Activated naive CD4-positive, alpha-beta T cell (primary cell): ENCODE results near the gene SLC25A30.
"Not testable (repeated sequence)": the region's sequence is repeated elsewhere in the genome, so short reads cannot be mapped to it uniquely, and the experiment has no call there.

ENCODE experiments used
- DNase-seq, 4 experiments: peaks; one replicate each; lab custom pipeline; 2025; lab: John Stamatoyannopoulos, UW

Gene SLC25A30

DNA sequence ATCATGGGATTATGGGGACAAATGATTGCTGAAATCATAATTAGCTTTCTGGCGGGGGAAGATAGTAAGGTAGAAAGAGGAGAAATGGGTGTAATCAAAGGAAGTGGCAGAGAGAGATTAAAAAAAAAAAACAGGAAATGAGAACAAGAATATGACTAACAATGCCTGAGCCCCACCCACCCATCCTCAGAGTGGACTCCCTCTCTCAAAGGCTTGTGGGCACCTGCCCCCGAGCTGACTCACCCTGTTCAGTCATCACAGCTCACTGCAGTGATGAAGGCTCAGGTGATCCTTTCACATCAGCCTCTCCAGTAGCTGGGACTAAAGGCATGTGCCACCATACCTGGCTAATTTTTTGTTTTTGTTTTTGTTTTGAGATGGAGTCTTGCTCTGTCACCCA, 50.8 kb downstream of the SLC25A30 start:
- DNase-seq: peak; percentile 34 to 79 (median 62)

DNA sequence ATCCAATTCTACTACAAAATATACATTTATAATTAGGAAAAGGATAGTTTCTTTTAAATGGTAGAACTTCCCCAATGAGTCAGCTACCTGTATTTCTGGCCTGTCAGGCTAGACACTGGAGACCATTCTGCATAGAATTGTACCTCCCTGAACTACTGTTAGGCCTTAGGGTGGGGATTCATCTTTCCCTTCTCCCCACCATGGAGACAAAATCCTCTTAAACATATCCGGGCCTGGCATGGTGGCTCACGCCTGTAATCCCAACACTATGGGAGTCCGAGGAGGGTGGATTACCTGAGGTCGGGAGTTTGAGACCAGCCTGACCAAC, 52.7 kb downstream of the SLC25A30 start:
- DNase-seq: no peak

DNA sequence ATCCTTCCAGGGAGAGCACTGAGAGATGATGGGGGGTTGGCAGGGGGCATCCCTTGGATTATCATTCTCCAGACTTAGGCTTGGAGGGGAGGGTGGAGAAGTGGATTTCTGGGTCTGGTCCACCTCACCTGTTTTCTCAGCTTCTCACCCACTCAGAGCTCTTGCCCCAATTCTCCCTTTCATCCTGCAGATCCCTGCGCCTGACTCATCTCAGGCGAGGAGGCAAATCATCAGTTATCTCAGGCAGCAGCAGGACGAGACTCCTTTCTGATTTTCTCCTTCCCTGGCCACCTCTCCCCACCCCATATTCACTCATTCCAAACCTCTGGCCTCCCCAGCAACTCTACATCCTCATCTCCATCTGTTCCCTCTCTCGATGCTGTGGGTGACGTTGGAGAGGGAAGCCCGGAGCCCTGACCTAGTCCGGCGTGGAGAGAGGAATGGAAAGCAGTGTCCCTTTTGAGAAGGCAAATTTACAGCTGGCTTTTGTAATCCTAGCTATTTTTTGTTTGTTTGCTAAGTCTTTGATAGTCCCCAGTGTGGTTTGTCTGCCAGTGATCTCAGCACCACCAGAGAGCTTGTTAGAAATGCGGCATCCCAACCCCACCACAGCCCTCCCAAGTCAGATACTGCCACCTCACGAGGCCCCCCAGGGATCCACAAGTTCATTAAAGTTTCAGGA, 53.2 kb downstream of the SLC25A30 start:
- no peak for DNase-seq

GRCh38 chr13:45362939-45363338, 55.2 kb downstream of the SLC25A30 start:
- no peak for DNase-seq

GRCh38 chr13:45361596-45362206, 56.5 kb downstream of the SLC25A30 start:
- no peak for DNase-seq

GRCh38 chr13:45356966-45357672, 61.1 kb downstream of the SLC25A30 start:
- DNase-seq: no peak

- no peak for DNase-seq
Observed at GRCh38 chr13:45353895-45354294, 64.3 kb downstream of the SLC25A30 start.

- no peak for DNase-seq
Observed at GRCh38 chr13:45352031-45352430, 66.1 kb downstream of the SLC25A30 start.

- no peak for DNase-seq
Observed at GRCh38 chr13:45350152-45350551, 68.0 kb downstream of the SLC25A30 start.

DNA sequence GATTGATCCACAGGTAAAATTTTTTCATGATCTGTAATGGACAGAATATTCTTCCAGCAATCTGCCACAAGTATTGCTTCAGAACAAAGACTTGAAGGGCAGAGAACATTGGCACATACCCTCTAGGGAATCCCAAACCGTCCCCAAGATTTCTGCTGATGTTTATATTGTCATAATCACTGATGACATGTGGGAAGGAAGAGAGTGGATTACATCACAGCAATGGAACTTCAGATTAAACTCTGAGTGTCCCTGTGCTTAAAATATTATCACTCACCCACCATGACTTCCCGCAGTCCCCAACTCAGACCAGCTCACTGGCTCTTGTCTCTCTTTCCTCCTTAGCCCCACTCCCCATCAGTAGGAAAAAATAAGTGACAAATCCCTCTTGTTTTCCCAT, 68.7 kb downstream of the SLC25A30 start:
- no peak for DNase-seq

DNA sequence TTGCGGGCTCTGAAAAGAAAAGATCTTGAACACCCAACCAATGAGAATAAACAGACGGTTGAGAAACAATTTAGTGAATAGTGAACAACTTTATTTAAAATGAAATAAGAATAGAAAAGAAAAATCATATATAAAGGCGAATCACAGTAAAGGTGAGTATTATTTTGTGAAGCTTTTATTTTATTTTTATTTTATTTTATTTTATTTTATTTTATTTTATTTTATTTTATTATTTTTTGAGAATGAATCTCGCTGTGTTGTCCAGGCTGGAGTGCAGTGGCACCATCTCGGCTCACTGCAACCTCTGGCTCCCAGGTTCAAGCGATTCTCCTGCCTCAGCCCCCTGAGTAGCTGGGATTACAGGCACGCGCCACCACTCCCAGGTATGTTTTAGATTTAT, 74.1 kb downstream of the SLC25A30 start:
- not testable (repeated sequence) for DNase-seq
